Liver (tissue), 9 donors: ENCODE measurements around the gene CELA2A. TPM values are rescaled to one million over a fixed set of nuclear protein-coding genes. Genes with fewer than 3 reads are reported as not detected.

Experiments
- DNase-seq: peaks from one replicate; pipeline ENCODE4 v3.0.0-alpha.2; 2017; ENCODE audit warnings: low spot score
- H3K27ac ChIP-seq, 2 donors: one replicate each; pipeline ENCODE4 v1.7.0; 2013; ENCODE audit warnings: inconsistent platforms in 2 of 2, low read length in 2 of 2, control low read depth in 1 of 2, low read depth in 1 of 2, mild to moderate bottlenecking in 1 of 2
- H3K27me3 ChIP-seq, 4 donors: one replicate each; pipeline versions ENCODE4 v1.6.1 to v1.7.0; 2013; ENCODE audit warnings: low read length in 3 of 4, inconsistent platforms in 1 of 4, mild to moderate bottlenecking in 1 of 4, moderate library complexity in 1 of 4; ENCODE audit not compliant: control insufficient read depth in 4 of 4, insufficient read depth in 4 of 4
- H3K36me3 ChIP-seq, 4 donors: one replicate each; pipeline versions ENCODE4 v1.6.1 to v1.7.0; 2013; ENCODE audit warnings: low read length in 3 of 4, mild to moderate bottlenecking in 3 of 4, low read depth in 1 of 4, moderate library complexity in 1 of 4; ENCODE audit not compliant: control insufficient read depth in 4 of 4, insufficient read depth in 3 of 4
- H3K4me1 ChIP-seq, 4 donors: one replicate each; pipeline versions ENCODE4 v1.6.1 to v1.7.0; 2013; ENCODE audit warnings: low read length in 3 of 4, mild to moderate bottlenecking in 3 of 4, moderate library complexity in 1 of 4; ENCODE audit not compliant: control insufficient read depth in 4 of 4, insufficient read depth in 4 of 4
- H3K4me3 ChIP-seq, 3 donors: one replicate each; pipeline versions ENCODE4 v1.6.1 to v1.7.0; 2013; ENCODE audit warnings: low read length in 3 of 3, control low read depth in 1 of 3, low read depth in 1 of 3, mild to moderate bottlenecking in 1 of 3
- H3K9ac ChIP-seq, 2 donors: one replicate each; pipeline ENCODE4 v1.7.0; 2013; ENCODE audit warnings: low read length in 2 of 2, mild to moderate bottlenecking in 2 of 2, moderate library complexity in 2 of 2, control low read depth in 1 of 2, low read depth in 1 of 2
- H3K9me3 ChIP-seq, 4 donors: one replicate each; pipeline versions ENCODE4 v1.6.1 to v1.7.0; 2013; ENCODE audit warnings: low read length in 3 of 4; ENCODE audit not compliant: control insufficient read depth in 4 of 4
- ATF3 ChIP-seq: IDR thresholded peaks from 2 replicates; pipeline ENCODE4 v1.6.1; 2016; ENCODE audit warnings: antibody characterized with exemption
- FOXA1 ChIP-seq: IDR thresholded peaks from 2 replicates; pipeline ENCODE4 v1.6.1; 2016; ENCODE audit warnings: antibody characterized with exemption
- GABPA ChIP-seq, 2 donors: IDR thresholded peaks in 1 of 2; conservative IDR thresholded peaks in 1 of 2; 2 replicates each; pipeline ENCODE4 v1.6.1; 2016; ENCODE audit warnings: antibody characterized with exemption in 2 of 2, mild to moderate bottlenecking in 1 of 2, moderate library complexity in 1 of 2
- HNF4A ChIP-seq, 2 donors: conservative IDR thresholded peaks; 2 replicates each; pipeline ENCODE4 v1.6.1; 2016; ENCODE audit warnings: antibody characterized with exemption in 2 of 2, mild to moderate bottlenecking in 2 of 2
- HNF4G ChIP-seq: IDR thresholded peaks from 2 replicates; pipeline ENCODE4 v1.6.1; 2016; ENCODE audit warnings: antibody characterized with exemption
- JUND ChIP-seq, 2 donors: IDR thresholded peaks; 2 replicates each; pipeline ENCODE4 v1.6.1; 2016; ENCODE audit warnings: antibody characterized with exemption in 2 of 2
- MAX ChIP-seq: IDR thresholded peaks from 2 replicates; pipeline ENCODE4 v1.6.1; 2016; ENCODE audit warnings: antibody characterized with exemption
- RAD21 ChIP-seq, 2 donors: IDR thresholded peaks; 2 replicates each; pipeline ENCODE4 v1.6.1; 2016; ENCODE audit warnings: antibody characterized with exemption in 2 of 2, mild to moderate bottlenecking in 2 of 2
- REST ChIP-seq: IDR thresholded peaks from 2 replicates; pipeline ENCODE4 v1.6.1; 2016; ENCODE audit warnings: antibody characterized with exemption, mild to moderate bottlenecking
- SP1 ChIP-seq: IDR thresholded peaks from 2 replicates; pipeline ENCODE4 v1.6.1; 2018; ENCODE audit warnings: antibody characterized with exemption, mild to moderate bottlenecking
- TAF1 ChIP-seq: conservative IDR thresholded peaks from 2 replicates; pipeline ENCODE4 v1.6.1; 2016; ENCODE audit warnings: antibody characterized with exemption, mild to moderate bottlenecking
- YY1 ChIP-seq: IDR thresholded peaks from 2 replicates; pipeline ENCODE4 v1.6.1; 2016; ENCODE audit warnings: antibody characterized with exemption, mild to moderate bottlenecking
- ZBTB33 ChIP-seq: IDR thresholded peaks from 2 replicates; pipeline ENCODE4 v1.6.1; 2016; ENCODE audit warnings: antibody characterized with exemption
- WGBS: extraction: QIAGEN DNeasy Blood & Tissue Kit; methylation state at CpG from one replicate; pipeline ENCODE4 v1.1.7; 2013; 5-methylcytosine and 5-hydroxymethylcytosine counted together
- polyA plus RNA-seq, 2 donors: library from polyadenylated mRNA; stranded (reverse) in 1 of 2; unstranded in 1 of 2; fragments of 200-250 nt in 1 of 2; fragments of >200 nt in 1 of 2; fragmentation: Nextera tagmentation in 1 of 2; extraction: Ambion mirVana in 1 of 2; gene quantifications; one replicate each; pipeline versions ENCODE4 v1.2.1 to v1.2.3, GENCODE V29; 2013 to 2015
- total RNA-seq, 2 donors: library from RNA; depleted of rRNA; stranded (reverse); fragments of >200 nt; gene quantifications; one replicate each; pipeline ENCODE4 v1.2.3, GENCODE V29; 2014
- donor health status: healthy.
- donor health status: healthy.
- donor health status: healthy.
- donor health status: healthy.
- donor health status: healthy.

Gene CELA2A
- total and polyA plus RNA-seq, 4 donors, result not detected

GRCh38 chr1:15409388-15410222 is 46.9 kb upstream of the CELA2A start, which contains the start of gene EFHD2:
Gene EFHD2 (plus strand): TSS chr1:15409888. CDS start chr1:15409972, 84 bp downstream.
- H3K27ac ChIP-seq, result peak within 1 kb of the TSS; percentile 39 to 48

More at GRCh38 chr1:15409388-15410222, 46.9 kb upstream of the CELA2A start, which contains the start of gene EFHD2:
- TF ChIP-seq SP1, result no peak
- no peak for TF ChIP-seq RAD21 (IDR thresholded peaks at IDR 0.05)
- TF ChIP-seq TAF1, result no peak
- TF ChIP-seq YY1, result no peak
- TF ChIP-seq GABPA (IDR thresholded peaks at IDR 0.05 in 1 of 2, conservative IDR thresholded peaks at IDR 0.05 in 1 of 2), result no peak
- no peak for TF ChIP-seq FOXA1
- no peak for TF ChIP-seq REST
- TF ChIP-seq JUND (IDR thresholded peaks at IDR 0.05), result no peak
- TF ChIP-seq ZBTB33, result no peak
- no peak for TF ChIP-seq HNF4A (conservative IDR thresholded peaks at IDR 0.05)
- no peak for TF ChIP-seq MAX
- no peak for TF ChIP-seq ATF3
- TF ChIP-seq HNF4G, result no peak
- peak within 1 kb of the TSS; percentile 50 to 64 for H3K9ac ChIP-seq
- no peaks in the 10 kb centered on the region for H3K27me3 ChIP-seq
- H3K36me3 ChIP-seq, result no peaks in the 10 kb centered on the region
- no peaks in the 10 kb centered on the region for H3K9me3 ChIP-seq
- DNase-seq, result peak; percentile 77
- H3K4me1 ChIP-seq, result peaks cover 2 to 14% (median 6%) of the 10 kb centered on the region in 4 donors
- under 1% methylated on average over 99 of the region's 99 CpGs for WGBS
- peak within 1 kb of the TSS; percentile 63 to 89 (median 71) for H3K4me3 ChIP-seq
